Stimulated activated CD4-positive, alpha-beta T cell treated with anti-CD3 and anti-CD28 coated beads, Interleukin-4, amount 100 ng/mL, for 48 hours (primary cell): ENCODE data around the gene CYP3A7.
"Not testable (repeated sequence)": the region's sequence is repeated elsewhere in the genome, so short reads cannot be mapped to it uniquely, and the experiment has no call there.

Source experiments
- DNase-seq, 2 donors: peaks; one replicate each; pipeline ENCODE4 v3.0.0-alpha.2; 2020; ENCODE audit warnings: low read depth in 2 of 2

The CYP3A7 gene

GRCh38 chr7:99668541-99668940 is 66.5 kb downstream of the CYP3A7 start:
- DNase-seq, result no peak

DNA sequence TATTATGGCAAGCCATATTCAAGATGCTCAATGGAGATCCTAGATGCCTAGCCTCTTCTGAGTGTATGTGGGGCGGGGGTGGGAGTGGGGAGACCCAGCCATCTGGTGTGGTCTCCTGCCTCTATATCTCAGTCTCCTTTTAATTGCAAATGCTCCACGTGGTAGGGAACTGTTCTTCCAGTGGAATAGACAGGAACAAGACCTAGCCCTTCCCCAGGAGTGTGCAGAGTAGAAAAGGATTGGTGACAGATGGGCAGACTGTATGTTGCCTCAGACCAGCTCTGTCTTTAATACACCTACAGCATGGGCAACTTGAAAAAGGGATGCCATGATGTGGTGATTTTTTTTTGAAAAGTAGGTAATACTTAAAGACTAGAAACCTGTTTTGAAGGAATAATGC is 67.8 kb downstream of the CYP3A7 start:
- no peak for DNase-seq

DNA sequence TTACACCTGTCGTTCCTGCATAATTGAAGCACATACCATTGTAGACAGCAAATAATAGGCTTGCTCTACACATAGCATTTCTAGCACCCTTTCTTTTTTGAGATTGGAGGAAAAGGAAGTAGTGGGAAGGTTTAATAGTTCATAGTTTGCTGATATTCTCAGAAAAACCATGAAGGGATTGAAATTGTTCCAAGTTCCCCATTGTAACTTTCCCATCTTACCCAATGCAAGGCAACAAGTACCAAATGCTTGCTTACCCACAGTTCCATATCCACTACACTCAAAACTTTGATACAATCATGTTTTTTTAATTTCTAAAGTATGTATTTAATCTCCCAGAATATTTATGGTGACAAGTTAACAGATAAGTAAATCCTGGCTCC is 69.0 kb downstream of the CYP3A7 start:
- no peak for DNase-seq

GRCh38 chr7:99665312-99666012 is 69.5 kb downstream of the CYP3A7 start:
- DNase-seq, result no peak

DNA sequence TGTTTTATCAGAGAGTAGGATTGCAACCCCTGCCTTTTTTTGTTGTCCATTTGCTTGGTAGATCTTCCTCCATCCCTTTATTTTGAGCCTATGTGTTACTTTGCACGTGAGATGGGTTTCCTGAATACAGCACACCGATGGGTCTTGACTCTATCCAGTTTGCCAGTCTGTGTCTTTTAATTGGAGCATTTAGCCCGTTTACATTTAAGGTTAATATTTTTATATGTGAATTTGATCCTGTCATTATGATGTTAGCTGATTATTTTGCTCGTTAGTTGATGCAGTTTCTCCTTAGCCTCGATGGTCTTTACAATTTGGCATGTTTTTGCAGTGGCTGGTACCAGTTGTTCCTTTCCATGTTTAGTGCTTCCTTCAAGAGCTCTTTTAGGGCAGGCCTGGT is 77.1 kb downstream of the CYP3A7 start:
- not testable (repeated sequence) for DNase-seq
